H9 (cell line): ENCODE data around the gene RASGRF1. TPM values are rescaled to one million over a fixed set of nuclear protein-coding genes. Genes with fewer than 3 reads are reported as not detected.

Experiments
- DNase-seq: peaks from one replicate; pipeline ENCODE4 v3.0.0-alpha.2; 2017
- H2AFZ ChIP-seq: one replicate; pipeline ENCODE4 v1.6.1; 2013; ENCODE audit warnings: mild to moderate bottlenecking, low read length, control low read depth, moderate library complexity
- H2AK5ac ChIP-seq: 2 replicates; pipeline ENCODE4 v1.6.1; 2013; ENCODE audit warnings: low read length, control low read depth, mixed read lengths; ENCODE audit not compliant: insufficient read length
- H2BK120ac ChIP-seq: one replicate; pipeline ENCODE4 v1.6.1; 2013; ENCODE audit warnings: low read depth, mild to moderate bottlenecking, low read length, control low read depth, inconsistent platforms; ENCODE audit not compliant: poor library complexity, severe bottlenecking
- H2BK12ac ChIP-seq: 2 replicates; pipeline ENCODE4 v1.6.1; 2013; ENCODE audit warnings: low read length, control low read depth, mixed read lengths, low read depth; ENCODE audit not compliant: insufficient read length
- H2BK15ac ChIP-seq: 2 replicates; pipeline ENCODE4 v1.6.1; 2013; ENCODE audit warnings: low read depth, low read length, control low read depth
- H2BK20ac ChIP-seq: one replicate; pipeline ENCODE4 v1.6.1; 2013; ENCODE audit warnings: low read depth, mild to moderate bottlenecking, low read length, control low read depth, inconsistent platforms; ENCODE audit not compliant: poor library complexity, severe bottlenecking
- H2BK5ac ChIP-seq: 2 replicates; pipeline ENCODE4 v1.6.1; 2013; ENCODE audit warnings: low read length, control low read depth, mixed read lengths; ENCODE audit not compliant: insufficient read length
- H3K14ac ChIP-seq: 2 replicates; pipeline ENCODE4 v1.6.1; 2013; ENCODE audit warnings: low read length, control low read depth; ENCODE audit not compliant: insufficient read depth
- H3K18ac ChIP-seq: 2 replicates; pipeline ENCODE4 v1.6.1; 2013; ENCODE audit warnings: low read depth, mild to moderate bottlenecking, mixed read lengths, low read length, control low read depth; ENCODE audit not compliant: insufficient read length
- H3K23ac ChIP-seq: 2 replicates; pipeline ENCODE4 v1.6.1; 2013; ENCODE audit warnings: low read length, control low read depth, mixed read lengths, low read depth; ENCODE audit not compliant: insufficient read length
- H3K23me2 ChIP-seq: 2 replicates; pipeline ENCODE4 v1.6.1; 2013; ENCODE audit warnings: low read depth, mild to moderate bottlenecking, mixed read lengths, low read length, control low read depth; ENCODE audit not compliant: insufficient read length, poor library complexity, severe bottlenecking
- H3K27ac ChIP-seq: 2 replicates; pipeline ENCODE4 v1.5.1; 2013; ENCODE audit warnings: low read length, control low read depth, mixed read lengths, low read depth; ENCODE audit not compliant: insufficient read length
- H3K27me3 ChIP-seq: 2 replicates; pipeline ENCODE4 v1.6.1; 2013; ENCODE audit warnings: low read length, control low read depth, inconsistent platforms; ENCODE audit not compliant: insufficient read depth
- H3K4ac ChIP-seq: 2 replicates; pipeline ENCODE4 v1.6.1; 2013; ENCODE audit warnings: low read depth, mild to moderate bottlenecking, control low read depth, inconsistent platforms, low read length, moderate library complexity
- H3K4me1 ChIP-seq: 2 replicates; pipeline ENCODE4 v1.6.1; 2013; ENCODE audit warnings: low read length, control low read depth, inconsistent platforms; ENCODE audit not compliant: insufficient read depth
- H3K4me2 ChIP-seq: 2 replicates; pipeline ENCODE4 v1.6.1; 2013; ENCODE audit warnings: low read length, control low read depth, mixed read lengths; ENCODE audit not compliant: insufficient read length, insufficient read depth
- H3K56ac ChIP-seq: 2 replicates; pipeline ENCODE4 v1.6.1; 2013; ENCODE audit warnings: low read depth, mild to moderate bottlenecking, mixed read lengths, low read length, control low read depth; ENCODE audit not compliant: insufficient read length
- H3K79me1 ChIP-seq: 2 replicates; pipeline ENCODE4 v1.6.1; 2013; ENCODE audit warnings: low read depth, mild to moderate bottlenecking, moderate library complexity, low read length, control low read depth, inconsistent platforms; ENCODE audit not compliant: insufficient read depth, poor library complexity, severe bottlenecking
- H3K79me2 ChIP-seq: 2 replicates; pipeline ENCODE4 v1.6.1; 2013; ENCODE audit warnings: low read length, control low read depth, inconsistent platforms; ENCODE audit not compliant: insufficient read depth
- H3K9ac ChIP-seq: 2 replicates; pipeline ENCODE4 v1.6.1; 2013; ENCODE audit warnings: low read length, control low read depth, mixed read lengths; ENCODE audit not compliant: insufficient read length; ENCODE audit errors: extremely low read depth
- H3K9me3 ChIP-seq: one replicate; pipeline ENCODE4 v1.6.1; 2013; ENCODE audit warnings: low read depth, low read length, inconsistent platforms; ENCODE audit not compliant: control insufficient read depth
- H3T11ph ChIP-seq: one replicate; pipeline ENCODE4 v1.6.1; 2013; ENCODE audit warnings: mild to moderate bottlenecking, low read length, control low read depth, inconsistent platforms
- H4K20me1 ChIP-seq: one replicate; pipeline ENCODE4 v1.6.1; 2013; ENCODE audit not compliant: control insufficient read depth, insufficient read length, insufficient read depth
- H4K5ac ChIP-seq: 2 replicates; pipeline ENCODE4 v1.6.1; 2013; ENCODE audit warnings: low read depth, mild to moderate bottlenecking, mixed read lengths, low read length, control low read depth; ENCODE audit not compliant: insufficient read length
- H4K8ac ChIP-seq: replicated peaks from 2 replicates; pipeline ENCODE4 v1.6.1; 2013; ENCODE audit warnings: low read length, control low read depth, mixed read lengths, low read depth; ENCODE audit not compliant: insufficient read length
- H4K91ac ChIP-seq: 2 replicates; pipeline ENCODE4 v1.6.1; 2013; ENCODE audit warnings: low read depth, mild to moderate bottlenecking, moderate library complexity, mixed read lengths, low read length, control low read depth; ENCODE audit not compliant: insufficient read length
- H3K27ac Mint-ChIP-seq, 3 experiments: 2 replicates in 2 of 3; 3 replicates in 1 of 3; pipeline ENCODE4 v1.8.0; 2020 to 2021; ENCODE audit warnings: mixed read lengths in 3 of 3, mild to moderate bottlenecking in 1 of 3, moderate library complexity in 1 of 3
- H3K27me3 Mint-ChIP-seq: 2 replicates; pipeline ENCODE4 v1.8.0; 2021; ENCODE audit warnings: low read depth, mild to moderate bottlenecking, moderate library complexity, mixed read lengths
- H3K36me3 Mint-ChIP-seq, 3 experiments: 2 replicates in 2 of 3; 3 replicates in 1 of 3; pipeline ENCODE4 v1.8.0; 2020 to 2021; ENCODE audit warnings: low read depth in 3 of 3, mixed read lengths in 3 of 3; ENCODE audit not compliant: insufficient read depth in 1 of 3
- H3K4me1 Mint-ChIP-seq, 2 experiments: 2 replicates each; pipeline ENCODE4 v1.8.0; 2020; ENCODE audit warnings: mixed read lengths in 2 of 2
- H3K4me3 Mint-ChIP-seq, 2 experiments: 2 replicates in 1 of 2; 3 replicates in 1 of 2; pipeline ENCODE4 v1.8.0; 2020 to 2021; ENCODE audit warnings: mild to moderate bottlenecking in 2 of 2, mixed read lengths in 2 of 2, moderate library complexity in 1 of 2
- H3K9me3 Mint-ChIP-seq, 2 experiments: 2 replicates in 1 of 2; 3 replicates in 1 of 2; pipeline ENCODE4 v1.8.0; 2020; ENCODE audit warnings: mild to moderate bottlenecking in 2 of 2, mixed read lengths in 2 of 2, moderate library complexity in 1 of 2
- CTCF ChIP-seq: fragments of 200-600 bp; sonication (generic); conservative IDR thresholded peaks from 3 replicates; pipeline ENCODE4 v1.8.0; 2021; ENCODE audit warnings: antibody characterized with exemption, mild to moderate bottlenecking
- WGBS: extraction: QIAGEN DNeasy Blood & Tissue Kit; methylation state at CpG from one replicate; pipeline ENCODE4 v1.1.7; 2013; ENCODE audit warnings: missing lambda C conversion rate, low lambda C conversion rate, mixed read lengths; ENCODE audit not compliant: insufficient read length; ENCODE audit errors: extremely low coverage; 5-methylcytosine and 5-hydroxymethylcytosine counted together
- total RNA-seq: library from RNA; stranded (reverse); gene quantifications from 2 replicates; pipeline ENCODE4 v1.2.1, GENCODE V29; 2021

Gene RASGRF1
- total RNA-seq, 1 experiment from 2014 or later = 0.48 TPM

- H3K79me1 ChIP-seq = no peaks in the 10 kb centered on the region
- H4K8ac ChIP-seq = no peak overlapping the region
- H2AFZ ChIP-seq = no peak overlapping the region
- no peaks in the 10 kb centered on the region for H3K9me3 ChIP-seq
- H2BK12ac ChIP-seq = no peak overlapping the region
- no peak overlapping the region for H3K9ac ChIP-seq
- peaks cover 5 to 6% of the 10 kb centered on the region in 2 experiments; a peak in 3 of 5 replicates for H3K9me3 Mint-ChIP-seq
- H3K27me3 Mint-ChIP-seq = peaks cover 31% of the 10 kb centered on the region
- peaks cover 0 to 4% of the 10 kb centered on the region in 2 experiments; a peak in 2 of 4 replicates for H3K4me1 Mint-ChIP-seq
- no peak overlapping the region for H2AK5ac ChIP-seq
- no peaks in the 10 kb centered on the region for H3K23me2 ChIP-seq
- no peak overlapping the region for H3K4me3 Mint-ChIP-seq
- no peak overlapping the region for H2BK120ac ChIP-seq
- WGBS = no CpG with 5 or more reads among the region's 1 CpG
- no peak overlapping the region for H3K4me2 ChIP-seq
- no peak overlapping the region for H4K91ac ChIP-seq
- no peak overlapping the region for H3K18ac ChIP-seq
- no peaks in the 10 kb centered on the region for H4K20me1 ChIP-seq
- H3K27ac Mint-ChIP-seq = no peak overlapping the region
- H3K79me2 ChIP-seq = no peaks in the 10 kb centered on the region
- no peaks in the 10 kb centered on the region for H3K27me3 ChIP-seq
- no peak for DNase-seq
- no peak overlapping the region for H3K4ac ChIP-seq
- no peak overlapping the region for H3K27ac ChIP-seq
- H4K5ac ChIP-seq = no peak overlapping the region
- no peak for TF ChIP-seq CTCF
- H3K36me3 Mint-ChIP-seq = 0 out of 7 replicates have a peak, but pooled peaks cover 0 to 5% (median 0%) of the 10 kb centered on the region in 3 experiments
- no peak overlapping the region for H3K14ac ChIP-seq
- H3T11ph ChIP-seq = no peak overlapping the region
- H3K56ac ChIP-seq = no peak overlapping the region
- H2BK20ac ChIP-seq = no peak overlapping the region
- no peak overlapping the region for H2BK15ac ChIP-seq
- no peaks in the 10 kb centered on the region for H3K4me1 ChIP-seq
- no peak overlapping the region for H3K23ac ChIP-seq
- no peak overlapping the region for H2BK5ac ChIP-seq
Observed at GRCh38 chr15:79045041-79045440, 45.5 kb downstream of the RASGRF1 start.
